NCI-H2081 treated with DMSO at 0.1 percent for 48 hours (cell line): Measurements from ENCODE around the gene MAML3.

ENCODE experiments used
- DNase-seq: peaks from one replicate; lab custom pipeline; 2025; lab: John Stamatoyannopoulos, UW

MAML3 gene

DNA sequence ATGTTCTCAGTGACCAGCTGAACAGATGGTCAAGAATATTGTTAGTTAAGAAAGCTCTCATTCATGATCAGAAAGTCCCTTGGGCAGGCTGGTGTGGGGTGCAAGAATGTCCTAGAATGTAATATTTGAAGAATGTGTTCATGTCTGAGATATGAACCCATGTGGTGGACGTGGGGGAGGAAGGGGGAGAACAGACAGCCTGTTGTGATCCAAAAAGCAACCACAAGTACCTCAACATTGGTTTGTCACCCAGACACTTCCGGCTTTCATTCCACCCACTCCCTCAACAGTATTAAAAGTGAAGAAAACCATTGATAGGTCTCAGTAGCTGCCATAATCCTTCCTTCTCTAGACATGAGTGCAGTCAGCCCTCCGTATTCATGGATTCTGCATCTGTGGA, 82.2 kb downstream of the MAML3 start:
- DNase-seq: no peak

DNA sequence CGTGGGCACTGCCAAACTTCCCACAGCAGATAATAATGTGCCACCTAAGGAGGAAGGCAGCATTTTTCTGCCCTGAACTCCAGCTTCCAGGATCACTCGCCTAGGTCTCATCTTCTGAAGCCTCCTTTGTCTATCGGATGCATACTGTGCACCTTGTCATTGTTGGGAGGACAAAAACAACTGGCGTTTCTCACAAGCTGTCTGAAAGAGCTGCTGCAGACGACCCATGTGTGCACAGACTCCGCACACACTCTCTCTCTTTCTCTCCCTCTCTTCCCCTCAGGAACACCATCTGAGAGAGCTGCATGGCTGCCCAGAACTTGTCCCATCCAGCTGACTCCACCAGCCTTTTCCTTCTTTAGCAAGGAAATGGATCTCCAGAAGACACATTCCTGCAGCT, 83.0 kb downstream of the MAML3 start:
- DNase-seq: no peak

DNA sequence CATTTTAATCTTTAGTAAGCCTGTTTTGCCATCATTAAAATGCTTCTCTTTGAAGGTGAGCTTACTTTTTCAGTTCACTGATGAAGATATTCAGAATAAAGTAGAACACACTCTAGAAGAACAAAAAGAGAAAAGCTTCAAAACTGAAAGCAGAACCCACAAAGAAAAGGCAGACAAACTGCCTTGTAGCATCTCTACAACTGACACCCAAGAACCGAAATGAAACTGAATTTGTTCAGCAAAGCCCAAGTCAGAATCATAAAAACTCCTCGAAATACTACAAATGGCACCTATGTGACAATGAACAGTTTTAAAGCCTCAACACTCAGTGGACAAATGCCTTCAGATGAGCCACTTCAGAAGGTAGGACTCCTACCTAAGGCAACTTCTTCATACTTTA, 83.6 kb downstream of the MAML3 start:
- no peak for DNase-seq

DNA sequence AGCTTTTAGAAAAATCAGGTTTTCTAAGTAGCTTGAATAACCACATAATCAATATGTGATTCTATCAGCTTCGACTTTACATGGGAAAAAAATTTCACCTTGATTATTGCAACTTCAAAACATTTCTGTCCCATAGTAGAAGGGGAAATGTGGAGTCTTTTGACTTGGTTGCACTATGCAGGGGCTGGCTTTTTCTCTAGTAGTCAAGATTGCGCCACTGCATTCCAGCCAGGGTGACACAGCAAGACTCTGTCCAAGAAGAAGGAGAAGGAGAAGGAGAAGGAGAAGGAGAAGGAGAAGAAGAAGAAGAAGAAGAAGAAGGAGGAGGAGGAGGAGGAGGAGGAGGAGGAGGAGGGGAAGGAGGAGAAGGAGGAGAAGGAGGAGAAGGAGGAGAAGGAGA, 84.9 kb downstream of the MAML3 start:
- DNase-seq: no peak

DNA sequence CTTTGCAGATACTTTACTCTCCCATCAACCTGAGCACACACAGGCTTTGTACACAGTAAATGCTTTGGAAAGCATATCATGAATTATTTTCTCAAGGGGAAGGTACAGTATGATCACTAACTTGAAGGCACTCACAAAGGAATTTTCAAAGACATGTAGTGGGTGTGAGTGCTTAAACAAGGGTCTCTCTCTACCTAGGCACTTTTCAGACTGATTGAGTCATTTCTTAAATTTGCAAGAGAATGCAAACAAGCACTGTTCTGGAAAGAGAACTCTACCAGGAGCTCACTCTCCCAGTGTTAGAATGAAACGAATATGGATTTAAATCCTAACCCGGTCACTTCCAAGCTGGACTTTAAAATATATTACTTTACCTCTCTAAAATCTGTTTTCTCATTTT, 85.7 kb downstream of the MAML3 start:
- DNase-seq: no peak

DNA sequence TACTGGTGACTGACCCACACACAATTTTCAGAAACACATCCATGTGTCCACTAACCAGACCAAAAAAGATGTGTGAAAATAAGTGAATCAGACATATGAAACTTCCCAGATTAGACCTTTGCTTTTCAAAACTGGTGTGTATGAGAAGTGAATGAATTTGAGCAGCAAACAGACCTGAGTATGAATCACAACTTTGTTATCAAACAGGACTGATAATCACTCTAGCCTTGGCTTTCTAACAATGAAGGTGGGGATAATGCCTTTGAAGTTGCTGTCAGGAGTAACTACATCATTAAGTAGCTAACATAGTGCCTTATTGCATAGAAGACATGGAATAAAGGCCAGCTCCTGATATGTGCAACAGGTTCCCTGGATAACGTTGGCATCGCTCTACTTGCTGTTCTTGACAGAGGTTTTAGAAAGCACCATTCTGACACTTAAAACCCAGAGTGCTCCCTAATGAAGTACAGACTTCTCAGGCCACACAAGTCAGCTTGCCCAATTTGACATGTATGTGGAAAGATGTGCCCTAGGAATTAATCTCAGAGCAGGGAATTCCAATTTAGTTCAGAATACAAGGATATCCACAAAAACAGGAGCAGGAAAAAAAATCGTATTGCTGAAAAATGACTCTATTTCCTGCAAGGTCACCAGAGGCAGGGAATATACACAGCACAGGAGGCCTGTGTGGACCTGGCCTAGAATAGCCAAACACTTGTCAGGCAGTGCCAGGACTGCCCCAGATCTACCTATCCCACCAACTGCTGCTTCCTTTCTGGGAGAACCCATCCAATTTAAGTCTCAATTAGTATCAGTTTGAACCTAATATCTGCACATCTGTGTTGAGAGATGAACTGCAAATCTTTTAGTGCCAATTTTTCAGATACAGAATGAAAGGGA, 87.7 kb downstream of the MAML3 start:
- DNase-seq: no peak

DNA sequence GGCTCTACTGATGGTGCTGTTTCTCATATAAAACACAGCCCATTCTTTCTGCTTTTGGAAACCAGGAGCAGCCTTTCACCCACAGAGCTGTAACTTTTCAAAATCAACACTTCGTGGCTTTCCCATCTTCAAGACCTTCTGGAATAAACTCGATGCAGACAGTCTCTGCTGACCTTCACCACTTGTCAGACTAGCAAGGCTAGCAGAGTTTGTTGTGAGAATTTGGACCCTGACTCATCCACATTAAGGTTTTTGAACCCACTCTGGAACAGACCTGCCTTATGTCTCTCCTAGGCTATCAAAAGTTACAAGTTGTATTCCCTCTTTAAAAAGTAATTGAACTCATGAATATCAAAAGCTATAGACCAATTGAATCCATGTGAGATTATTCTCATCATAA, 88.6 kb downstream of the MAML3 start:
- DNase-seq: no peak

DNA sequence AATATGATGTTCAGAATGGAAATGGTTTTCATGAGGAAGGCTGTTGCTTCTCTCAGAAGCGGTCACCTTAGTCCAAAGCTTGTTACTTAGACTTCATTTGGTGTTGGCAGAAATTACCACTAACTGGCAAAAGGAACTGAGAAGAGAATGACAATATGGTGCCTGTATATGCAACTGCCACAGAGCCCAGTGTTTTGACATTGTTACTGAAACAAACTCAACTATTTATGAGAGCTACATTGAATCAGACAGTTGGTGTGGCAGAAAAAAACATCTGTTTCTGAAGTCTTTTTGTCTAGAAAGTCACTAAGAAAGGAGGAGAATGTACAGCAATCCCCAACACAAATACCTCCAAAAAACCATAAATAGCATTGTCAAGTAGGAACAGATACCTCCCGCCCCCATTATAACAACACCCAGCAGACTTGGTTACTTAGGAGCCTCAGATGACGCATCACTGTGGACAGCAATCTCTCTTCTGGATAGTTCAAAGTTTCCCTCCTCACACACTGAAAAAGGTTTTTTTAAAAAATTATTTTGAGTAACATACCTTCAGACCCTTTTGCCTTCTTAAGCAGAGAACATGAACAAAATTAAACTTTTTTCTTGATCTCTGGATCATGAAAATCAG, 92.2 kb downstream of the MAML3 start:
- DNase-seq: no peak

DNA sequence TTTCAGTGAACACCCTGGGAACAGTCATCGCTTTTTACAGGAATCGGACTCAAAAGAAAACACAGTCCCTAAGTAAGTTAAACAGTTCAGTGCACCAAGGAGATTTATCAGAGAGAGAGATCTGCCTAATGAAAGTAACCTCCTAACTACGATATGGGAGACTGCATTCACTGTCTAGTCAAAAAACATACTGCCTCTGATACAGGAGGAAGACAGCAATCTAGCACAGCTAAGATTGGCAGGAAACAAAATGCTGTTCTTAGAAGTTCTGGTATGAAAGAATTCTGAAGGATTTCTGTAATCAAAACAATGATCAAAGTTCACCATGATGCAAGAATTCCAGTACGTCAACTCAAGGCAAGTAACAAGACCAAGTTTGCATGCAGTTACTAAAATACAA, 92.8 kb downstream of the MAML3 start:
- DNase-seq: no peak

DNA sequence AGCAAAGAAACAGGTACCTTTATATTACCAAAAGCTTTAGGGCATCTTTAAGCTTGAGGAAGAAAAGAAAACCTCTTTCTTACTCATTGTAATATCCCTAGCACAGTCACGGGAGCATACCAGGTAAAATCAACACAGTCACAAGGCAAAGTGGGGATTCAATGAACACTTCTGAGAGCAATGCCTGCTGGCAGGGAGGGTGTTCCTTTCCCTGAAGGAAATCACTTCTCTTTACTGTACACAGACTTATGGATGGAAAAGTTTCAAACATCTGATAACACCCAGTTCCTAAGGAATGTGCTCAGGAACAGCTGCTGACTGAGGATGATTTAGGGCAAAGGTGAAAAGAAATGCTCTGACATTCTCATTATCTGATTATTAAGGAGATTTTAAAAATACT, 94.8 kb downstream of the MAML3 start:
- no peak for DNase-seq

DNA sequence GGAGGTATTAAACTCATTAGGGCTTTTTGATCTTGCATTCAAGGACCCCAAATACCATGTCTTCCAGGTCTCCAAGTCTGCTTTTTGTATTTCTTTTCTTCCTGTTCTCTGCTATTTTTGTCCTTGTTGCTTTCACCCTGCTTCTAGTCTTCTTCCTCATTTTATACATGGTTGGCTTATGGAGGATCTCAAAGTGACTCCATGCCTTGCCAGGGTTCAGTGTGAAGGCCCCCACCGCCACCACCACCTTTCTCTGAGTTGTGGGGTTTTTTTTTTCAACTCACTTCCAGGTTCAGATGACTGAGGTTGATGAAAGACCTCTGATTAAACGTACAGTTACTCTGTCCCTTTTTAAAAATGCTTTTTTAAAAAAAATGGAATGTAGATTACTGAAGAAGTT, 96.3 kb downstream of the MAML3 start:
- DNase-seq: no peak

DNA sequence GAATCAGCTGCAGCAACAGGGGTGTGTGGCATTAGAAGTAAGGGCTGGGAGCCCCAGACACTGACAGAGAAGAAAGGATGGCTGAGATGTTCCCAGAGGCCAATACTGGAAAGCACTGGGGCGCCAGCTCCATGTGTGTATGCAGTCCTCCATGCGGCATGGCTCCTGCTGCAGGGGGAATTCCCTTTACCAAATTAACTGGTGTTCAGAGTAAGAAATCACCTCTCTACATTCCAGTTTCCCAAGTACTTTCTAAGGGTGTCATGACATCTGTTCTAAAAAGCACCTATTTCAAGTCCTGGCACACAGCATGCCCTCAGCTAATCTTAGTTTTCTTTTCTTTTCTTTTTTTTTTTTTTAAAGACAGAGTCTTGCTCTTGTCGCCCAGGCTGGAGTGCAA, 98.0 kb downstream of the MAML3 start:
- no peak for DNase-seq

DNA sequence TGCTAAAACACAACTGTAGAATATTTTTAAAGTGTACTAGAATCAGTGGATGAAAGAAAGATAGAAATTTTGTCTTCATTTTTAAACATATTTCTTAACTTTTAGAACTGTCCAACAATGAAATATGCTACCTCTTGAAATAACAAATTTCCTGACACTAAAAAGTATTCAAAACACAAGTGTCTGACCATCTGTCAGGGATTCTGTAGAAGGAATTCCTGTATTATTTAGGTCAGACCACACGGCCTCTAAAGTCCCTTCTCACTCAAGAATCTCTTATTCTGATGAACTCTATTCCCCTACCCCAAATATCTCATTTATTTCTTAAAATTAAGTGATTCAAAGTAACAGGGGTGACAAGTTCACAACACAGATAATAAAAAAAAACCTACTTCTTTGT, 99.1 kb downstream of the MAML3 start:
- DNase-seq: no peak

DNA sequence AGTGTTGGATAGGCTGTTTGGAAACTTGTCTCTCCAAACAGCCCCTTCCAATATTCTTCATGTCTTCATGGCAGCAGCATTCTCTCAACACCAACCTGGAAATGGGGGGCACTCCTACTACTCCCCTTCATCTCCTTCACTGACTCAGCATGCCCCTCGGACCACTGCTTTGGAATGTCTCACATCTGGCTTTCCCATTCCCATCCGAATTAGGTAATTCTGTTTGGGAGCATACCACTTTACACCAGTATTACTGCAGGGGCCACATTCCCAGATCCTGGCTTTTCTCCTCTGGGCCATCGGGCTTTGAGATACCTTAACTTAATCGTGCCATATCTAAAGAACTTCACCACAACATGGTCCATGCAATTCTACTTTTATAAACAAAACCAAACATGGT, 100.8 kb downstream of the MAML3 start:
- DNase-seq: no peak

DNA sequence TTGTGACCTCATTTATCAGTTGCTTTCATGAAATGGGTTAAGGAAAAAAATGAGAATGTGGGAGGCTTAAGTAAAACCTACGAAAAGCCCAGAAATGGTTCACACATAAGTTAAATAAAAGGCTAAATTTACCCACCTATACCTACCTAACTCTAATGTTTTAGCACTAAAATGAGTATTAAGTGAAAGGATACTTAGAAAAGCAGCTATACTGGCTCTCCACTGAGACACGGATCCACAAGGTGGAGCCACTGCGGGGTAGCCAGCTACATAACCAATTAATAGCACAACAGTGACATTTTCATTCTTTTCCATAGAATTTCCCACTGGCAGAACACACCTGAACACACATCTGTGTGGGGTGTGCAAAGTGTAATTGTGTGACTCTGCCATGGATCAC, 101.9 kb downstream of the MAML3 start:
- DNase-seq: no peak

DNA sequence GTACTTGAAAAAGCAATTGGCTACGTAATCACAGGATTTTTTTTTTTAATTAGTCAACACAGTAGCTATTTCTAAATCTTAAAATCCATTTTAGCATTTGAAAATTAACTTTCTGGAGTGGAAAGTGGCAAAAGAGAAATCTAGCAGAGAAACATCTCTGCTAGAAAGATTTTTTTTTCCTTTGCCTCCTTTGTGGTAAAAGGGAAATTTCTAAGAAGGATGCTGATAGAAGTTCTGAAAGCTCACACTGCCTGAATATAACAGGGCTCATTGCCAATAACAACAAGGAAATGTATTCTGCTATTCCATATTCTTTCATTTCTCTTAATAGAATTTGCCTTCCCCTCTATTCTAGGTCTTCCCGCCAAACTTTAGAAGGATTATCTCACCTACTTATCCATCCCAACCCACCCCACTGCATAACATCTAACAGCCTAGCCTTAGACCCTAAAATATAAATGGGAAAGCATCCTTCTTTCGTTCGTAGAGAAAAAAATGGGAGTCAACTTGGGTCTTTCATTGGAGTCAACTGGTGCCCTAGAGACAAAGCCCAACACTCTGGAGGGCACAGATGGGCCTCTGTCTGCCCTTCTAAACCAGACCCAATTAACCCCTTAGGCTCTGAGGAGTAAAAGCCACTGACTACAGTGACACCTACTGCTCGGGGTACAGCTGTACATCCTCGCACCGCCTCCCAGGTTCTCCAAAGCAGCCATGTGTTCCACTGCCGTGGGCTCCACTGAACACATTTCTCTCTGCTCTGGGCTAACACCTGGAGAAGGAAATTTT, 103.9 kb downstream of the MAML3 start:
- peak; percentile 74 for DNase-seq

DNA sequence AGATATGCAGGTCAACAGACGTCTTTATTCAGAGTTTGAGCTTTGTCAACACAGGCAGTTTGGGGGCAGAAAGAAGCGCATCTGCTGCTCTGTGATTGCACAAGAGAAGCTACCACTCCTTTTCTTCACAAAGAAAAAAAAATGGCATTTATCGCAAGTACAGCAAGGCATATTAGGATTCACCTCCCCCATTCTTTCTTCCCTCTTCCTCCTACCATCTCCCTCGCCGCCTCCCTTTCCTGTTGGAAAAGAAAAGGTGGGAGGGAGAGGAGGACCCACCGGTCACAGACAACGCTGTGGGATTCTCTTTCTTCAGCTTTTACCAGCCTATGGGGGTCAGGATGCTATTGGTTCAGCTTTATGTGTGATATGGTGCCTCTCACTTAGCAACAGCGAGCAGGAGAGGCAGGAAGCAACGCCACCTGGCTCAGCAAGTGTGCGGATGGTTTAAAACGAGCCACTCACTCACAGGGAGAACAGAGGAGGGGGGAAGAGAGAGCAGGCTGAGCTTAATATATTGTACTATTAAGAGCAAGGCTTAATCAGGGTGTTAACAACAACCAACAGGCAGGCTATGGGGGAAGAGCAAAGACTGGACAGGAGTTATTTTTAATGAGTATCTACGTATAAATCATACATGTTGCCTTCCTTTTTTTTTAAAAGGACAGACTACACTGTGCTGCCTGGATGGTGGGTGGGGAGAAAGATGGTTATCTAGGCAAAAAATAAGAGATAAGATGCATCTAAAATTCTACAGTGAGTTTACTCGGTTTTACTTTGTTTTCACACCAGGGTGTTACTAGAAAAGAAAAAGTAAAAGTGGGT, 104.7 kb downstream of the MAML3 start:
- DNase-seq: peak; percentile 81

DNA sequence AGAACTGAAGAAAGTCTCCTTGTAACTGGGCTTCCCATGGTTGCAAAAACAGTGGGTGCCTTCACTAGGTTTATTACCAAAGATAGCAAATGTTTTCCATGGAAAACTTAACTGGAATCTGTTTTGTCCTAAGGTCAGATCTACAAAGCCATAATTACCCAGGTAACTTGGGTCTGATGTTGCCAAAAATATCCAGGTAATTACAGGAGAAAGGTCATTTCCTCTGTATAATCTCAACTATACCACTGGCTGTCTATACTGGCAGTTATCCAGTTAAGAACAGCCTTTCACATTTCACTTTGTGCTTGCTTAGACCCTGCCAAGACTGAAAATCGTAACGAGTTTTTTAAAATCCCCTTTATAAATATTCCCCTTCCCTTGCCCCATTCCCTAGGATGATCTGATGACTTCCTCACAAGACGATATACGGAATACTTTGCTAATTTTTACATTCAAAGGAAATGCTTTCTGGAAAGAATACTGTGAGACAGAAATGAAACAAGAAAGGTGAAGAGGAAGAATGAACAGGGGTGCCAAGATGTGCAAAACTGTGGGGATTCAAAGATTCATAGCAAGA, 105.5 kb downstream of the MAML3 start:
- peak; percentile 32 for DNase-seq

DNA sequence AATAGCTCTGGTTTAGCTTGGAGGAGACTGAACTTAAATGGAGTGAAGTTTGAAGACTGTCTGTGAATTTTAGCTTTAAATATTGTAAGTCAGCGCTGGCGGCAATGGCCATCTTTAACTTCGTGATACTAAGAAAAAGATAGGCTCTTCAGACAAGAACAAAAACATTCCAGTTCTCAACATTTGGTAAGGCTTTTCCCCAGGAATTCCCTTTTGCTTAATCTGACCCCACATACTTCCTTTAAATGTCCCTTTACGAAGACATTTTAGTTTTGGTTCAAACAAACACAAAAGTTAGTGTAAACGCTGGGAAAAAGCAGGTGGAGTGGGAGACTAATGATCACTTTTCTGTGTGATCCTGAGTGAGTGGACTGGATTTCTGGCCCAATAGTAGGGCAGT, 106.2 kb downstream of the MAML3 start:
- no peak for DNase-seq

DNA sequence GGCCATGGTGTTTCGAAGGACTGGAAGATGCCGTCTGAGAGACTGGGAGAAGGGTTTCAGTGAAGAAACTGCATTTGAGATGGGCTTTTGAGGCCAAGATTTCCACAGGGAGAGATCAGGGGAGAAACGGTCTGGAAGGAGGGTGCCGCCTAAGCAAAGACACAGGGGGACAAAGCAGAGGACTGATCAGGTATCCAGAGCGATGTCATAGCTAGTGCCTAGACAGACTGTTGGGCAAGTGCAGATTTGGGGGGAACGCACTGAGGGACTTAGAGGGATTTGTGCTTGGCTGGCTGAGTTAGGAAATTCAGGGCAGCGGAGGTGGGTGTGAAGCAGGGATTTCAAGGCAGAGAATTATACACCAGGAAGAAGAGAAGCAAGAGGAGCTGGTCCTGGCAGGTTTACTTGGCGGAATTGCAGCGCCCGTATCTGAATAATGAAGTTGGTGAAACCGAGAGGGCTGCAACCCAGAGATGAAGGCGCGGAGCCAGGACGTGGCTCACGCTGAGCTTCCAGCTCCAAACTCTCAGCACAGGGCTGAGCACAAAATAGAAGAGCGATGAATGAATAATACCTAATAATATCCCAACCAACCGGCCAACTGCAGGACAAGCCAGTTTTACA, 106.9 kb downstream of the MAML3 start:
- DNase-seq: no peak

DNA sequence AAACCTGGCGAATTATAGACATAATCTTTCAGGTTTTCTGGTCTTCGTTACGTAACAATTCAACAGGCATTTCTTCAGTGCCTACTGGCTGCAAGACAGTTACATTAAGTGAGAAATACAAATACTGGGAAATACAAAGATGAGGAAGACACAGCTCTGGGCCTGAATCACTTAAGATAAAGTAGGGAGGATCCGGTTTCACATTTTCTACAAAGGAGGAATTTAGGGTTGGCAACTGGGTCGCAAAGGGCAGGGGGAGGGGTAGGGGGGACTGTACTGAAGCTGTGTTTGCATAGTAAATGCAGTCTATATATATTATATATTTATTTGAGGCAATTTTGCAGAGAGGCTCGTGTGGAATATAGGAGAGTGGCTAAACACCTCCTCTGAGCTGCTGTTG, 107.4 kb downstream of the MAML3 start:
- DNase-seq: no peak
